GM18907 (cell line): Measurements from ENCODE around the gene ANKRD40.
"Not testable (repeated sequence)": the region's sequence is repeated elsewhere in the genome, so short reads cannot be mapped to it uniquely, and the experiment has no call there.

Source experiments
- ATAC-seq: cut with Tn5 transposase; IDR thresholded peaks from one replicate; pipeline ENCODE4 v1.9.1; 2021; ENCODE audit warnings: mild to moderate bottlenecking, moderate library complexity; ENCODE audit not compliant: unreplicated experiment

Gene ANKRD40

GRCh38 chr17:50712641-50713040 lies 4.9 kb upstream of the ANKRD40 start:
- ATAC-seq, result no peak

GRCh38 chr17:50710650-50711049 lies 2.9 kb upstream of the ANKRD40 start:
- ATAC-seq, result no peak

GRCh38 chr17:50710025-50710424 lies 2.3 kb upstream of the ANKRD40 start:
- no peak for ATAC-seq

GRCh38 chr17:50709053-50709452 lies 1.3 kb upstream of the ANKRD40 start:
- not testable (repeated sequence) for ATAC-seq

GRCh38 chr17:50708050-50709000 lies 611 bp upstream of the ANKRD40 start:
- ATAC-seq, result peak; percentile 8

- no peak for ATAC-seq
Measured at GRCh38 chr17:50703162-50703561, 4.6 kb downstream of the ANKRD40 start.

- no peak for ATAC-seq
Measured at GRCh38 chr17:50699410-50699809, 8.3 kb downstream of the ANKRD40 start.

GRCh38 chr17:50697663-50698272 lies 9.9 kb downstream of the ANKRD40 start:
- ATAC-seq, result no peak

GRCh38 chr17:50697062-50697461 lies 10.7 kb downstream of the ANKRD40 start:
- ATAC-seq, result no peak

GRCh38 chr17:50696365-50696879 lies 11.3 kb downstream of the ANKRD40 start:
- no peak for ATAC-seq

GRCh38 chr17:50693036-50693682 lies 14.6 kb downstream of the ANKRD40 start:
- no peak for ATAC-seq

- ATAC-seq, result no peak
Measured at GRCh38 chr17:50692448-50693035, 15.2 kb downstream of the ANKRD40 start.

GRCh38 chr17:50691550-50692447 lies 15.9 kb downstream of the ANKRD40 start:
- no peak for ATAC-seq

- no peak for ATAC-seq
Measured at GRCh38 chr17:50690887-50691549, 16.7 kb downstream of the ANKRD40 start.

GRCh38 chr17:50689956-50690886 lies 17.5 kb downstream of the ANKRD40 start:
- no peak for ATAC-seq

GRCh38 chr17:50689251-50689650 lies 18.5 kb downstream of the ANKRD40 start:
- no peak for ATAC-seq

- ATAC-seq, result no peak
Measured at GRCh38 chr17:50688245-50688644, 19.5 kb downstream of the ANKRD40 start.
